A673 (cell line): ENCODE data around the gene GUCD1. TPM values are rescaled to one million over a fixed set of nuclear protein-coding genes. Genes with fewer than 3 reads are reported as not detected.

ENCODE experiments used
- BruUV-seq: library from RNA; stranded (reverse); fragments of 400-500 nt; replicated peaks from 2 replicates; lab custom pipeline; 2021; lab: Mats Ljungman, UMichigan
- CTCF ChIA-PET: fragments of 300-600 bp; sonication (Branson Sonifier 250); formaldehyde crosslinking; loops from one replicate; lab custom pipeline; 2022; ENCODE audit warnings: antibody characterized with exemption; lab: Charles Lee
- POLR2A ChIA-PET: fragments of 300-600 bp; sonication (Branson Sonifier 250); formaldehyde crosslinking; loops from one replicate; lab custom pipeline; 2022; ENCODE audit warnings: antibody characterized with exemption; ENCODE audit not compliant: low non-redundant PET; lab: Charles Lee
- DNase-seq: peaks from one replicate; pipeline ENCODE4 v3.0.0-alpha.2; 2015; ENCODE audit warnings: low spot score
- H3K27ac ChIP-seq: fragments of 200-600 bp; sonication (generic); 2 replicates; pipeline ENCODE4 v1.5.1; 2016; ENCODE audit warnings: mixed run types, low read depth, mild to moderate bottlenecking, mixed read lengths, antibody characterized with exemption, low read length; ENCODE audit not compliant: poor library complexity, severe bottlenecking
- H3K27me3 ChIP-seq: fragments of 200-600 bp; sonication (generic); replicated peaks from 2 replicates; pipeline ENCODE4 v1.6.1; 2017; ENCODE audit warnings: mixed run types, low read depth, mild to moderate bottlenecking, mixed read lengths, antibody characterized with exemption, low read length; ENCODE audit not compliant: insufficient read depth, poor library complexity
- H3K36me3 ChIP-seq: fragments of 200-600 bp; sonication (generic); 2 replicates; pipeline ENCODE4 v1.6.1; 2016; ENCODE audit warnings: mixed run types, mild to moderate bottlenecking, mixed read lengths, antibody characterized with exemption, low read length; ENCODE audit not compliant: insufficient read depth, poor library complexity, severe bottlenecking
- H3K4me1 ChIP-seq: fragments of 200-600 bp; sonication (generic); 2 replicates; pipeline ENCODE4 v1.6.1; 2017; ENCODE audit warnings: mixed run types, mild to moderate bottlenecking, mixed read lengths, antibody characterized with exemption, low read length; ENCODE audit not compliant: insufficient read depth, poor library complexity, severe bottlenecking
- H3K4me3 ChIP-seq: fragments of 200-600 bp; sonication (generic); 2 replicates; pipeline ENCODE4 v1.5.1; 2016; ENCODE audit warnings: low read depth, mixed run types, mild to moderate bottlenecking, mixed read lengths, low read length; ENCODE audit not compliant: poor library complexity, severe bottlenecking
- H3K9me3 ChIP-seq: fragments of 200-600 bp; sonication (generic); 2 replicates; pipeline ENCODE4 v1.6.1; 2016; ENCODE audit warnings: mixed run types, low read depth, mild to moderate bottlenecking, mixed read lengths, antibody characterized with exemption, low read length; ENCODE audit not compliant: poor library complexity, severe bottlenecking
- EZH2 ChIP-seq: fragments of 200-600 bp; sonication (generic); IDR thresholded peaks from 2 replicates; pipeline ENCODE4 v1.6.1; 2017; ENCODE audit warnings: borderline replicate concordance, low read depth, mild to moderate bottlenecking, mixed read lengths, antibody characterized with exemption, low read length; ENCODE audit not compliant: poor library complexity, severe bottlenecking
- intact Hi-C: fragments of 100-400 bp; cut with micrococcal nuclease; formaldehyde crosslinking; loops from one replicate; pipeline ENCODE4 v1.10.0; 2022; ENCODE audit not compliant: unreplicated experiment
- total RNA-seq: library from RNA; stranded (reverse); gene quantifications from 2 replicates; pipeline ENCODE4 v1.2.3, GENCODE V29; 2021
- TF ChIP-seq, protein P1 (sequence below): fragments of 300-800, 200-600 bp; sonication (generic); conservative IDR thresholded peaks from 2 replicates; pipeline ENCODE4 v1.5.1; 2017; ENCODE audit warnings: low read depth, mild to moderate bottlenecking, antibody characterized with exemption, low read length, moderate library complexity, mixed read lengths

GUCD1 gene
- total RNA-seq, 1 experiment from 2014 or later: 70.5 TPM

DNA sequence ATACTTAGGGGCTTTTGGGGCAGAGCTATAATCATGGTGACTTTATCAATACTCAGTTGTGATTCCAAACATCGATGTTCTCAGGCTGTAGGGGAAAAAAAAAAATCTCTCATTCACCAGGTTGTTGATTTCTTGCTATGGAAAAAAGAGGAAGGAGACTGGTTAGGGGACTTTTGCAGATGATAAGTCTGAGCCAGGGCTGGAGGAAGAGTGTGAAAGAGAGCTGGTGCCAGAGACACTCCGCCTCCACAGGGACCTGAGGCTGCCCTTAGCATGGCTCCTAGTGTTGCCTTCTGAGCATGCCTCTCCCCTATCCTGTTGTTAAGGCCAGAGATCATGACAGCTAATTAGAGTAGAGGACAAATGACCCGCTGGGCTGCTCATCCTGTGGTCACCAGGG lies 42.9 kb downstream of the GUCD1 start:
- intact Hi-C loops: no loop called here

DNA sequence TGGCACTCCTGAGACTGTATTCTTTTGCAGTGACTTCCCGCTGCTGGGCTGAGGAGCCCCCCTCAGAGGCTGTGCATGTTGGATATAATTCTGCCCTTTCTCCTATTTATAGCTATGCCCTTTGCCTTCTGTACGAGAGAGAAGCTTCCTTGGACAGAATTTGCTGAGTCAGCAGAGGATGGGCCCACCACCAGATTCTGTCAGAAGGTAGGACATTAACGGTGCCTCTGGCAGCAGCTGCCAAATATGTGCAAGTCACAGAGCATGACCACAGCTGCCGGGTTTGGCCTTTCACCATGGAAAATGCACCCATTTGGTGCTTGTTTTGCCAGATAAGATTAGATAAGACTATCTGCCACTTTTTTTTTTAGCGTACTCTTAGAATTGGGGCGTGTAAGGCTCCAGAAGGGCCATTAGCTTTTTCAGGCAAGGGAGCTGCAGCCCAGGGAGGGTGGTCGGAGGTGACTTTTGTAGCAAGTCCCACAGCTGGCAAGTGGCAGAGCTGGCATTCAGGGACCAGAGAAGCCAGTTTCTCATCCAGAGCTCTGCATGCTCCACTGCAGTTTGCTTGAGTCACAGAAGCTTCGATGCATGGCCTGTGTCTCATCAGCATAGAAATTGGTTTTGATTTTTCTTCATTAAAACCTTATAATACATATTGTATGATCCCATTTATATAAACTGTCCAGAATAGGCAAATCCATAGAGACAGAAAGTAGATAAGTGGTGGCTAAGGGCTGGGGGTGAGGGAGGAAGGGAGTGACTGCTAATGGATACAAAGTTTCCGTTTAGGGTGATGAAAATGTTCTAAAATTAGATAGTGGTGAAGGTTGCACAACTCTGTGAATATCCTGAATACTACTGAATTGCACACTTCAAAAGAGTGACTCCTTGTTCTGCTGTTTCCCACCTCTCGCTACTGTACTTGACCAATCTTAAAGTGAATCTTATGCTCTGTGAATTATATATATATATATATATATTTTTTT lies 44.0 kb downstream of the GUCD1 start:
- Histone ChIP-seq H3K9me3 (no peaks in the 10 kb centered on the region), H3K4me1 (peaks cover 7% of the 10 kb centered on the region), H3K27ac (no peak overlapping the region), H3K36me3 (no peaks in the 10 kb centered on the region), H3K4me3 (no peak overlapping the region), H3K27me3 (no peaks in the 10 kb centered on the region)
- no peak for DNase-seq
- CTCF ChIA-PET: no interaction called here
- intact Hi-C loops: no loop called here
- no TSS peak for BruUV-seq
- TF ChIP-seq, protein P1, sequence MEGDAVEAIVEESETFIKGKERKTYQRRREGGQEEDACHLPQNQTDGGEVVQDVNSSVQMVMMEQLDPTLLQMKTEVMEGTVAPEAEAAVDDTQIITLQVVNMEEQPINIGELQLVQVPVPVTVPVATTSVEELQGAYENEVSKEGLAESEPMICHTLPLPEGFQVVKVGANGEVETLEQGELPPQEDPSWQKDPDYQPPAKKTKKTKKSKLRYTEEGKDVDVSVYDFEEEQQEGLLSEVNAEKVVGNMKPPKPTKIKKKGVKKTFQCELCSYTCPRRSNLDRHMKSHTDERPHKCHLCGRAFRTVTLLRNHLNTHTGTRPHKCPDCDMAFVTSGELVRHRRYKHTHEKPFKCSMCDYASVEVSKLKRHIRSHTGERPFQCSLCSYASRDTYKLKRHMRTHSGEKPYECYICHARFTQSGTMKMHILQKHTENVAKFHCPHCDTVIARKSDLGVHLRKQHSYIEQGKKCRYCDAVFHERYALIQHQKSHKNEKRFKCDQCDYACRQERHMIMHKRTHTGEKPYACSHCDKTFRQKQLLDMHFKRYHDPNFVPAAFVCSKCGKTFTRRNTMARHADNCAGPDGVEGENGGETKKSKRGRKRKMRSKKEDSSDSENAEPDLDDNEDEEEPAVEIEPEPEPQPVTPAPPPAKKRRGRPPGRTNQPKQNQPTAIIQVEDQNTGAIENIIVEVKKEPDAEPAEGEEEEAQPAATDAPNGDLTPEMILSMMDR: no peak
- no peak for TF ChIP-seq EZH2
- POLR2A ChIA-PET: no interaction called here

More for the DNA sequence above, 42.9 kb downstream of the GUCD1 start:
- H3K36me3 ChIP-seq: no peaks in the 10 kb centered on the region
- H3K27ac ChIP-seq: no peak overlapping the region
- ChIA-PET CTCF (no interaction called here), POLR2A (no interaction called here)
- no peaks in the 10 kb centered on the region for H3K27me3 ChIP-seq
- H3K4me1 ChIP-seq: peaks cover 12% of the 10 kb centered on the region
- TF ChIP-seq EZH2: no peak
- TF ChIP-seq, protein P1: no peak
- BruUV-seq: no TSS peak
- no peaks in the 10 kb centered on the region for H3K9me3 ChIP-seq
- DNase-seq: no peak
- H3K4me3 ChIP-seq: no peak overlapping the region

DNA sequence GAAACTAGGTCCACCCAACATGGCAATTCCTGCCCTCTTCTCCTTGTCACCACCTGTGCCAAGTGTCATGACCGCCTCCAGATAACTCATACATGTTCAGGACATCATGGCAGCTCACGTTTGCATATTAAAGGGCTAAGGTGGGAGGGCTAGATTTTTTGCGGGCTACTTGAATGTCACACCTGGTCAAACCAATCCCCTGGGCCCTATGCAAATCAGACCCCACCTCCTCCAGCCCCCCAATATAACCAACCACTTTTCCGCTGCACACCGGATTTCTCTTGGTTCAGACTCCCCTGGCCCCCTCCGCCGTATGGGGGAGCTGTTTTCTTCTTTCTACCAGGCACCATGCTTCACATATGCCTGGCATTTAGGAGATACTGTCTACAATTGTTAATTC lies 47.2 kb downstream of the GUCD1 start:
- intact Hi-C loops: no loop called here
- no peak for DNase-seq
- Histone ChIP-seq H3K4me1 (peaks cover 6% of the 10 kb centered on the region), H3K27ac (no peak overlapping the region), H3K4me3 (no peak overlapping the region), H3K36me3 (no peaks in the 10 kb centered on the region), H3K9me3 (no peaks in the 10 kb centered on the region), H3K27me3 (no peaks in the 10 kb centered on the region)
- no TSS peak for BruUV-seq
- POLR2A ChIA-PET: no interaction called here
- CTCF ChIA-PET: interaction anchor here (0.7 kb wide), 1 partner anchor 195 kb away, joined by 3 read pairs; no protein-coding TSS in a partner anchor
- TF ChIP-seq, protein P1: no peak
- no peak for TF ChIP-seq EZH2
